22Rv1 (cell line): ENCODE data around the gene CHL1.

Source experiments
- CTCF ChIP-seq: fragments of 450-650 bp; IDR thresholded peaks from 2 replicates; pipeline ENCODE4 v1.5.1; 2017; ENCODE audit warnings: mild to moderate bottlenecking
- ZFX ChIP-seq: fragments of 450-650 bp; IDR thresholded peaks from 2 replicates; pipeline ENCODE4 v1.6.1; 2017; ENCODE audit warnings: antibody characterized with exemption, borderline replicate concordance

- no peak for TF ChIP-seq CTCF
- TF ChIP-seq ZFX, result no peak
These were observed 127.9 kb downstream of the CHL1 start for GRCh38 chr3:324423-324822.
